Caco-2 (cell line): ENCODE measurements around the gene PIEZO1. TPM values are rescaled to one million over a fixed set of nuclear protein-coding genes. Genes with fewer than 3 reads are reported as not detected.

Experiments
- BruUV-seq: library from RNA; stranded (reverse); fragments of 400-500 nt; replicated peaks from 2 replicates; lab custom pipeline; 2021; lab: Mats Ljungman, UMichigan
- CTCF ChIA-PET: fragments of 300-600 bp; sonication (Branson Sonifier 250); formaldehyde crosslinking; loops from one replicate; lab custom pipeline; 2022; ENCODE audit warnings: antibody characterized with exemption; lab: Charles Lee
- POLR2A ChIA-PET: fragments of 300-600 bp; sonication (Branson Sonifier 250); formaldehyde crosslinking; loops from one replicate; lab custom pipeline; 2022; ENCODE audit warnings: antibody characterized with exemption; lab: Charles Lee
- DNase-seq, 2 experiments: peaks; one replicate each; pipeline versions ENCODE4 v3.0.0 to v3.0.0-alpha.2; 2020 to 2022
- H3K27me3 ChIP-seq: replicated peaks from 2 replicates; pipeline ENCODE4 v1.6.0; 2011; ENCODE audit warnings: low read length; ENCODE audit not compliant: control insufficient read depth, insufficient read depth
- H3K36me3 ChIP-seq: 2 replicates; pipeline ENCODE4 v1.5.1; 2011; ENCODE audit warnings: low read length; ENCODE audit not compliant: control insufficient read depth, insufficient read depth
- H3K4me1 ChIP-seq: fragments of 250-450 bp; sonication (Bioruptor Pico); 2 replicates; pipeline ENCODE4 v1.5.1; 2020; ENCODE audit warnings: mild to moderate bottlenecking
- H3K4me3 ChIP-seq: 2 replicates; pipeline ENCODE4 v1.5.1; 2011; ENCODE audit warnings: low read depth, mild to moderate bottlenecking, control low read depth, low read length
- H3K9me3 ChIP-seq: fragments of 250-450 bp; sonication (Bioruptor Pico); 2 replicates; pipeline ENCODE4 v1.5.1; 2020; ENCODE audit warnings: mild to moderate bottlenecking, moderate library complexity
- H3K27ac Mint-ChIP-seq: one replicate; pipeline ENCODE4 v1.8.0; 2022; ENCODE audit warnings: mixed read lengths; ENCODE audit not compliant: unreplicated experiment
- H3K27me3 Mint-ChIP-seq: one replicate; pipeline ENCODE4 v1.8.0; 2022; ENCODE audit warnings: mixed read lengths; ENCODE audit not compliant: insufficient read depth, unreplicated experiment
- H3K36me3 Mint-ChIP-seq: one replicate; pipeline ENCODE4 v1.8.0; 2022; ENCODE audit warnings: mild to moderate bottlenecking, mixed read lengths; ENCODE audit not compliant: insufficient read depth, unreplicated experiment
- H3K4me1 Mint-ChIP-seq: one replicate; pipeline ENCODE4 v1.8.0; 2022; ENCODE audit warnings: low read depth, mixed read lengths; ENCODE audit not compliant: unreplicated experiment
- H3K4me3 Mint-ChIP-seq: one replicate; pipeline ENCODE4 v1.8.0; 2022; ENCODE audit warnings: mild to moderate bottlenecking, moderate library complexity, mixed read lengths; ENCODE audit not compliant: unreplicated experiment
- H3K9me3 Mint-ChIP-seq: one replicate; pipeline ENCODE4 v1.8.0; 2022; ENCODE audit warnings: mixed read lengths; ENCODE audit not compliant: unreplicated experiment
- CTCF ChIP-seq, 2 experiments: fragments of 200-600 bp in 1 of 2; IDR thresholded peaks; 1 replicate in 1 of 2; 2 replicates in 1 of 2; pipeline versions ENCODE4 v1.5.1 to v1.8.0; 2011 to 2022; ENCODE audit warnings: antibody characterized with exemption in 1 of 2, control low read depth in 1 of 2, inconsistent platforms in 1 of 2, low read depth in 1 of 2, low read length in 1 of 2, mild to moderate bottlenecking in 1 of 2, moderate library complexity in 1 of 2; ENCODE audit not compliant: insufficient read depth in 1 of 2, severe bottlenecking in 1 of 2, unreplicated experiment in 1 of 2
- intact Hi-C: fragments of 100-400 bp; cut with micrococcal nuclease; formaldehyde crosslinking; loops from one replicate; pipeline ENCODE4 v1.10.0; 2022; ENCODE audit not compliant: unreplicated experiment
- total RNA-seq: library from RNA; stranded (reverse); gene quantifications from 2 replicates; pipeline ENCODE4 v1.2.3, GENCODE V29; 2022

Gene PIEZO1
- total RNA-seq, 1 experiment from 2014 or later: 248 TPM

DNA sequence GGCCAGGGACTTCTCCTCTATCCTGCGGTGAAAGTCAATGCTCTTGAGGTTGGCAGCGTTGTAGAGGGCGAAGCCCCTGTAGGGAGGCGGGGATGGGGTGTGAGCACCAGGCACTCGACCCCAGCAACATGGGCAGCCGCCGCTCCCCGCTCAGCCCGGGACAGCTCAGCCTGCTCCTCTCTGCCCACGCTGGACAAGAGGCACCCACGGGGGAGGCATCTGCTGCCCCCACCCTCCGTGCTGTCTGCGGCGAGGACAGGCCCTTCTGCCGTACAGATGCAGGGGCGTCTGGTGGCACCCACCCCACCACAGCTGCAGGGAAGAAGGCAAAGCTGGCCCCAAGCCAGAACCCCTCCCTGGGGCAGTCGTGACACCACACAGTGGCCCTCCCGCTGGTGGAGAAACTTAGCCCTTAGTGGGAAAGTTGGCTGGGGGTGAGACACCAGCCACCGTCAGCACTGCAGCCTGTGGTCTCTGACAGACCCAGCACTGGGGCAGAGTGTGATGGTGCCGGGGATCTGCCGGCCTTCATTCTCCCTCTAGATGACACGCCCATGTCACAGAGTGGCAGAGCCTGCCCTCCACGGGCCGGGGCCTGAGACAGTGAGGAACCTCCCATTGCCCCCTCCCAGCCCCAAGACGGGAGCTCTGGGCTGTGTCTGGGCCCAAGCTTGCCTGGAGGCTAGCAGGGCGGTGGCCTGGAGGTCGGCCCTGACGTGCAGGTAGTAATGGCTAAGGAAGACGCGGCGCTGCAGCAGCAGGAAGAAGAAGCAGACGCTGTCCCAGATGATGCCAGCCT lies 59.2 kb downstream of the PIEZO1 start:
- no TSS peak for BruUV-seq
- CTCF ChIA-PET: no interaction called here

DNA sequence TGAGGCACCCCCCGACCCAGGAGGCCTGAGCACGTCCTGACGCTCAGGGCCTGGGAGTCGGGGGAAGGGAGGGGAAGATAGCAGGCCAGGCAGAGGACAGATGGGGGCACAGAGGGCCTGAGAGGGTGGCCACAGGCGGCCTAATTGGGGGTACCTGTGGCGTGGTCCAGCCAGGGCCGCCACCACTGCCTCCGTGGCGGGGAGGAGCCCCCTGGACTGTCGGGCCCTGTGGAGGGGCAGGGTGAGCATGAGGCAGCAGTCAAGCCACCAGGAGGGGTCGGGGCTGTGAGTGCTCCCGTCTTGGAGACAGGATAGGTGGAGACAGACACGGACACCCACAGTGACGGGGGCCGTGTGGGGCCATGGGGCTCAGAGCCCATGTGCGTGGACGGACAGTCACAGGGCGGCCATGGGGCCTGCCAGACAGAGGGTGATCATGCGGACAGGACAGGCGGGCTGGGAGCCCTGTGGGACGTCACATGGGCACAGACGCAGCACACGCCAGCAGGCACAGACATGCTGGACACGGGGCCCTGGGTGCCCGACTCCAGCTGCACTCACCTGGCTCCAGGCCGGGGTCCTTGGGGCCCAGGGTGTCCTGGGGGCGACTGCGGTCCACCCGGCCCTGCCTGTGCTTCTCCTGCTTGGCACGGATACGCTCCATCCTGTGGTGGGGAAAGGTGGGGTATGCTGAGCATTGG lies 60.0 kb downstream of the PIEZO1 start:
- H3K4me1 Mint-ChIP-seq: no peaks in the 10 kb centered on the region
- Histone ChIP-seq H3K9me3 (no peaks in the 10 kb centered on the region), H3K36me3 (peaks cover 5% of the 10 kb centered on the region), H3K4me1 (no peaks in the 10 kb centered on the region), H3K4me3 (no peak overlapping the region), H3K27me3 (no peaks in the 10 kb centered on the region)
- H3K9me3 Mint-ChIP-seq: no peaks in the 10 kb centered on the region
- H3K27me3 Mint-ChIP-seq: no peaks in the 10 kb centered on the region
- H3K36me3 Mint-ChIP-seq: peaks cover 82% of the 10 kb centered on the region
- H3K27ac Mint-ChIP-seq: no peak overlapping the region
- intact Hi-C loops: no loop called here
- no TSS peak for BruUV-seq
- POLR2A ChIA-PET: no interaction called here
- no peak for DNase-seq
- CTCF ChIA-PET: no interaction called here
- no peak overlapping the region for H3K4me3 Mint-ChIP-seq
- no peak for TF ChIP-seq CTCF (IDR thresholded peaks at IDR 0.05; ENCODE audit: insufficient read depth in 1 of 2, low read depth in 1 of 2, low read length in 1 of 2, severe bottlenecking in 1 of 2, unreplicated experiment in 1 of 2)

More for the DNA sequence above, 59.2 kb downstream of the PIEZO1 start:
- no peak overlapping the region for H3K4me3 Mint-ChIP-seq
- POLR2A ChIA-PET: no interaction called here
- Histone ChIP-seq H3K36me3 (peaks cover 5% of the 10 kb centered on the region), H3K27me3 (no peaks in the 10 kb centered on the region), H3K9me3 (no peaks in the 10 kb centered on the region), H3K4me3 (no peak overlapping the region), H3K4me1 (no peaks in the 10 kb centered on the region)
- no peak for TF ChIP-seq CTCF (IDR thresholded peaks at IDR 0.05; ENCODE audit: insufficient read depth in 1 of 2, low read depth in 1 of 2, low read length in 1 of 2, severe bottlenecking in 1 of 2, unreplicated experiment in 1 of 2)
- H3K9me3 Mint-ChIP-seq: no peaks in the 10 kb centered on the region
- intact Hi-C loops: no loop called here
- peaks cover 82% of the 10 kb centered on the region for H3K36me3 Mint-ChIP-seq
- no peak overlapping the region for H3K27ac Mint-ChIP-seq
- no peak for DNase-seq
- H3K27me3 Mint-ChIP-seq: no peaks in the 10 kb centered on the region
- no peaks in the 10 kb centered on the region for H3K4me1 Mint-ChIP-seq

- H3K9me3 Mint-ChIP-seq: no peaks in the 10 kb centered on the region
- TF ChIP-seq CTCF (IDR thresholded peaks at IDR 0.05; ENCODE audit: insufficient read depth in 1 of 2, low read depth in 1 of 2, low read length in 1 of 2, severe bottlenecking in 1 of 2, unreplicated experiment in 1 of 2): no peak
- Histone ChIP-seq H3K4me1 (no peaks in the 10 kb centered on the region), H3K4me3 (no peak overlapping the region), H3K9me3 (no peaks in the 10 kb centered on the region), H3K27me3 (no peaks in the 10 kb centered on the region), H3K36me3 (peaks cover 5% of the 10 kb centered on the region)
- ChIA-PET POLR2A (no interaction called here), CTCF (no interaction called here)
- intact Hi-C loops: no loop called here
- no peak overlapping the region for H3K27ac Mint-ChIP-seq
- H3K4me3 Mint-ChIP-seq: no peak overlapping the region
- no peak for DNase-seq
- BruUV-seq: no TSS peak
- no peaks in the 10 kb centered on the region for H3K27me3 Mint-ChIP-seq
- peaks cover 88% of the 10 kb centered on the region for H3K36me3 Mint-ChIP-seq
- no peaks in the 10 kb centered on the region for H3K4me1 Mint-ChIP-seq
These were observed 61.1 kb downstream of the PIEZO1 start for GRCh38 chr16:88723911-88724310.
